ENCODE results near the gene TMEM184C.

TMEM184C gene

DNA sequence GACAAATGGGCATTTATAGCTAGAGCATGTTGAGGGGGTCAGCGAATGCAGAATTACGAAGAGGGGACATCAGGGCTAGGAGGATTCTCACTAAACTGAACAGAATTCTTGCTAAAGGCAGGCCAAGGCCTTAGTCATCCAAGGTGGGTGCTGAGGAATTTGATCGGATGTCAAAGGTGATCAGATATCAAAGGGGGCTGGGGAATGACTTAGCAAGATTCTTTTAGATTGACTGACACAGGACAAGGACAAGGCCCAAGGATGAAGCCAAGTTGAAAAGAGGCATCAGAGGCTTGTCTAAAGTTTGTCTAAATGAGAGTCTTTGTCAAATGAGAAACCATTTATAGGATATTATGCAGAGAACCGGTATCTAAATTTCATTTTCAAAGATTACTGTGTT, 9.7 kb downstream of the TMEM184C start:
- in situ Hi-C loops (cut with MboI; ENCODE audit: low pct_unique_long_range_greater_than_20kb, low sequenced_read_pairs, unreplicated experiment) = no loop called here
- TF ChIP-seq, protein P1, sequence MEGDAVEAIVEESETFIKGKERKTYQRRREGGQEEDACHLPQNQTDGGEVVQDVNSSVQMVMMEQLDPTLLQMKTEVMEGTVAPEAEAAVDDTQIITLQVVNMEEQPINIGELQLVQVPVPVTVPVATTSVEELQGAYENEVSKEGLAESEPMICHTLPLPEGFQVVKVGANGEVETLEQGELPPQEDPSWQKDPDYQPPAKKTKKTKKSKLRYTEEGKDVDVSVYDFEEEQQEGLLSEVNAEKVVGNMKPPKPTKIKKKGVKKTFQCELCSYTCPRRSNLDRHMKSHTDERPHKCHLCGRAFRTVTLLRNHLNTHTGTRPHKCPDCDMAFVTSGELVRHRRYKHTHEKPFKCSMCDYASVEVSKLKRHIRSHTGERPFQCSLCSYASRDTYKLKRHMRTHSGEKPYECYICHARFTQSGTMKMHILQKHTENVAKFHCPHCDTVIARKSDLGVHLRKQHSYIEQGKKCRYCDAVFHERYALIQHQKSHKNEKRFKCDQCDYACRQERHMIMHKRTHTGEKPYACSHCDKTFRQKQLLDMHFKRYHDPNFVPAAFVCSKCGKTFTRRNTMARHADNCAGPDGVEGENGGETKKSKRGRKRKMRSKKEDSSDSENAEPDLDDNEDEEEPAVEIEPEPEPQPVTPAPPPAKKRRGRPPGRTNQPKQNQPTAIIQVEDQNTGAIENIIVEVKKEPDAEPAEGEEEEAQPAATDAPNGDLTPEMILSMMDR (IDR thresholded peaks at IDR 0.05; ENCODE audit: extremely low read depth, insufficient read depth, missing control alignments) = no peak
- no peak for DNase-seq (ENCODE audit: low spot score)

DNA sequence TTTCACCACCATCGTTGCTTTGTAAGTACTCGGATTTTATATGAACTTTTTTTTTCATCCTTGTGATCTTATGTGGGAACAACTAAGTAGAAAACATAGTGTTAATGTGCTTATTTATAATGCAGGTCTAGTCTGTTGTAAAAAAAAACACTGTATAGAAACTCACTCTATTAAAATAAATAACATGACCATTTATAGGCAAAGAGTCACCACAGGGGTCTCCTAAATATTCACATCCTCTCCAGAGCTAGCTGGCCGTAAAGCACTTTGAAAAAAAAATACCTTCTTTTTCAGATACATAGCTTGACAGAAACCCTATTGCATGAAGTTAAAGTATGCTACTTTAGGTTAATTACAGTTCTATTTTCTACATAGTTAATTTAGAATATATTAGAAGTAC, 11.2 kb downstream of the TMEM184C start:
- no peak for DNase-seq (ENCODE audit: low spot score)
- TF ChIP-seq, protein P1 (IDR thresholded peaks at IDR 0.05; ENCODE audit: extremely low read depth, insufficient read depth, missing control alignments) = no peak
- in situ Hi-C loops (cut with MboI; ENCODE audit: low pct_unique_long_range_greater_than_20kb, low sequenced_read_pairs, unreplicated experiment) = no loop called here

GRCh38 chr4:147629783-147630730, 12.9 kb downstream of the TMEM184C start:
- TF ChIP-seq, protein P1 (IDR thresholded peaks at IDR 0.05; ENCODE audit: extremely low read depth, insufficient read depth, missing control alignments) = no peak
- no peak for DNase-seq (ENCODE audit: low spot score)
- in situ Hi-C loops (cut with MboI; ENCODE audit: low pct_unique_long_range_greater_than_20kb, low sequenced_read_pairs, unreplicated experiment) = no loop called here

GRCh38 chr4:147633113-147633512, 15.9 kb downstream of the TMEM184C start:
- TF ChIP-seq, protein P1 (IDR thresholded peaks at IDR 0.05; ENCODE audit: extremely low read depth, insufficient read depth, missing control alignments) = no peak
- no peak for DNase-seq (ENCODE audit: low spot score)
- in situ Hi-C loops (cut with MboI; ENCODE audit: low pct_unique_long_range_greater_than_20kb, low sequenced_read_pairs, unreplicated experiment) = no loop called here

GRCh38 chr4:147633643-147634042, 16.4 kb downstream of the TMEM184C start:
- in situ Hi-C loops (cut with MboI; ENCODE audit: low pct_unique_long_range_greater_than_20kb, low sequenced_read_pairs, unreplicated experiment) = no loop called here
- TF ChIP-seq, protein P1 (IDR thresholded peaks at IDR 0.05; ENCODE audit: extremely low read depth, insufficient read depth, missing control alignments) = no peak
- no peak for DNase-seq (ENCODE audit: low spot score)

- in situ Hi-C loops (cut with MboI; ENCODE audit: low pct_unique_long_range_greater_than_20kb, low sequenced_read_pairs, unreplicated experiment) = no loop called here
- TF ChIP-seq, protein P1 (IDR thresholded peaks at IDR 0.05; ENCODE audit: extremely low read depth, insufficient read depth, missing control alignments) = no peak
- DNase-seq (ENCODE audit: low spot score) = no peak
Observed at GRCh38 chr4:147635348-147635747, 18.2 kb downstream of the TMEM184C start.
